CD4-positive, alpha-beta T cell (primary cell): ENCODE results near the gene PDK2. TPM values are rescaled to one million over a fixed set of nuclear protein-coding genes. Genes with fewer than 3 reads are reported as not detected.

Experiments
- ATAC-seq: fragments of 200-7000 bp; cut with Tn5 transposase; one replicate; pipeline ENCODE4 v1.10.0; 2022; ENCODE audit warnings: mild to moderate bottlenecking; ENCODE audit not compliant: poor library complexity
- CTCF ChIA-PET: fragments of 350-600 bp; sonication (Branson Sonifier 250); formaldehyde crosslinking; loops from one replicate; lab custom pipeline; 2021; ENCODE audit warnings: antibody characterized with exemption, inconsistent platforms; lab: Charles Lee
- POLR2A ChIA-PET: fragments of 350-600 bp; sonication (Branson Sonifier 250); formaldehyde crosslinking; loops from one replicate; lab custom pipeline; 2021; ENCODE audit warnings: antibody characterized with exemption, inconsistent platforms; lab: Charles Lee
- DNase-seq, 14 experiments: peaks; one replicate each; pipeline ENCODE4 v3.0.0-alpha.2; 2013 to 2020; ENCODE audit warnings: mixed read lengths in 2 of 14
- H3K27ac ChIP-seq, 2 donors: one replicate each; pipeline versions ENCODE4 v1.5.1 to v1.7.0; 2013; ENCODE audit warnings: low read length in 2 of 2, low read depth in 1 of 2, mild to moderate bottlenecking in 1 of 2
- H3K27me3 ChIP-seq, 2 experiments: 1 replicate in 1 of 2; 2 replicates in 1 of 2; pipeline versions ENCODE4 v1.6.1 to v1.7.0; 2013; ENCODE audit warnings: low read length in 2 of 2, control low read depth in 1 of 2, mild to moderate bottlenecking in 1 of 2, moderate library complexity in 1 of 2; ENCODE audit not compliant: insufficient read depth in 2 of 2, control insufficient read depth in 1 of 2
- H3K36me3 ChIP-seq: one replicate; pipeline ENCODE4 v1.6.1; 2013; ENCODE audit warnings: low read length, control low read depth; ENCODE audit not compliant: insufficient read depth
- H3K4me1 ChIP-seq: one replicate; pipeline ENCODE4 v1.6.1; 2013; ENCODE audit warnings: low read length, control low read depth; ENCODE audit not compliant: insufficient read depth
- H3K4me3 ChIP-seq: one replicate; pipeline ENCODE4 v1.5.1; 2013; ENCODE audit warnings: mild to moderate bottlenecking, low read length, moderate library complexity
- H3K9me3 ChIP-seq, 2 experiments: 1 replicate in 1 of 2; 2 replicates in 1 of 2; pipeline versions ENCODE4 v1.6.1 to v1.7.0; 2013; ENCODE audit warnings: low read length in 2 of 2, mild to moderate bottlenecking in 2 of 2, control low read depth in 1 of 2, moderate library complexity in 1 of 2; ENCODE audit not compliant: control insufficient read depth in 1 of 2, insufficient read depth in 1 of 2
- H3K27ac Mint-ChIP-seq: one replicate; pipeline ENCODE4 v1.8.0; 2020; ENCODE audit warnings: mixed read lengths
- H3K27me3 Mint-ChIP-seq: one replicate; pipeline ENCODE4 v1.8.0; 2021; ENCODE audit warnings: mixed read lengths
- H3K36me3 Mint-ChIP-seq: one replicate; pipeline ENCODE4 v1.8.0; 2021; ENCODE audit warnings: low read depth, mixed read lengths
- H3K4me1 Mint-ChIP-seq: one replicate; pipeline ENCODE4 v1.8.0; 2021; ENCODE audit warnings: low read depth, mixed read lengths
- H3K4me3 Mint-ChIP-seq: one replicate; pipeline ENCODE4 v1.8.0; 2020; ENCODE audit warnings: mild to moderate bottlenecking, mixed read lengths
- H3K9me3 Mint-ChIP-seq: one replicate; pipeline ENCODE4 v1.8.0; 2020; ENCODE audit warnings: mixed read lengths
- CTCF ChIP-seq: fragments of 200-600 bp; IDR thresholded peaks from one replicate; pipeline ENCODE4 v1.8.0; 2022; ENCODE audit warnings: antibody characterized with exemption, mild to moderate bottlenecking
- intact Hi-C, 2 experiments: fragments of 100-400 bp; cut with DNase I in 1 of 2; cut with micrococcal nuclease in 1 of 2; formaldehyde crosslinking; loops; one replicate each; pipeline versions ENCODE4 v1.15.1 to v1.9.0; 2023 to 2025; cut with DNase I, micrococcal nuclease
- total RNA-seq, 174 experiments: library from RNA in 2 of 174; stranded (reverse) in 2 of 174; gene quantifications; one replicate each; pipeline ENCODE4 v1.2.3 and lab custom pipeline; 2021 to 2026

PDK2 gene
- total RNA-seq, 2 experiments from 2014 or later = 8.7 to 10.1 TPM

GRCh38 chr17:50065056-50065455, 30.1 kb upstream of the PDK2 start:
- Mint-ChIP-seq H3K36me3 (peaks cover 9% of the 10 kb centered on the region), H3K4me3 (no peak overlapping the region), H3K27ac (no peak overlapping the region), H3K27me3 (no peaks in the 10 kb centered on the region), H3K4me1 (no peaks in the 10 kb centered on the region), H3K9me3 (no peaks in the 10 kb centered on the region)
- no peaks in the 10 kb centered on the region for H3K9me3 ChIP-seq
- H3K4me3 ChIP-seq = no peak overlapping the region
- H3K27me3 ChIP-seq = no peaks in the 10 kb centered on the region
- DNase-seq (no peak), ATAC-seq (no peak)
- CTCF ChIA-PET = interaction anchor here (0.7 kb wide), 1 partner anchor 620 kb away, joined by 3 read pairs; no protein-coding TSS in a partner anchor
- no peak for TF ChIP-seq CTCF
- no peak overlapping the region for H3K27ac ChIP-seq
- H3K4me1 ChIP-seq = no peaks in the 10 kb centered on the region
- POLR2A ChIA-PET = no interaction called here
- intact Hi-C loops = no loop called here
- H3K36me3 ChIP-seq = no peaks in the 10 kb centered on the region

GRCh38 chr17:50066995-50067394, 28.2 kb upstream of the PDK2 start:
- TF ChIP-seq CTCF = no peak
- CTCF ChIA-PET = no interaction called here
- intact Hi-C loops = no loop called here
- Mint-ChIP-seq H3K4me3 (no peak overlapping the region), H3K27ac (no peak overlapping the region), H3K36me3 (peaks cover 18% of the 10 kb centered on the region), H3K27me3 (no peaks in the 10 kb centered on the region), H3K4me1 (no peaks in the 10 kb centered on the region), H3K9me3 (no peaks in the 10 kb centered on the region)
- ATAC-seq = no peak
- peaks cover 3% of the 10 kb centered on the region for H3K36me3 ChIP-seq
- H3K27me3 ChIP-seq = no peaks in the 10 kb centered on the region
- H3K9me3 ChIP-seq = peaks cover 0 to 8% of the 10 kb centered on the region in 2 experiments
- H3K27ac ChIP-seq = no peak overlapping the region
- H3K4me1 ChIP-seq = no peaks in the 10 kb centered on the region
- POLR2A ChIA-PET = interaction anchor here (0.6 to 1.4 kb wide), 3 partner anchors 10 to 37 kb away, joined by 3 to 5 read pairs (median 3); partner anchors contain the start of gene ITGA3
- no peak for DNase-seq
- no peak overlapping the region for H3K4me3 ChIP-seq

GRCh38 chr17:50067996-50068395, 27.2 kb upstream of the PDK2 start:
- POLR2A ChIA-PET = interaction anchor here (1.4 kb wide), 1 partner anchor 11 kb away, joined by 5 read pairs; the partner anchor contains the start of gene ITGA3
- CTCF ChIA-PET = interaction anchor here (0.9 kb wide), 1 partner anchor 20 kb away, joined by 5 read pairs; no protein-coding TSS in a partner anchor
- H3K4me1 Mint-ChIP-seq = no peaks in the 10 kb centered on the region
- H3K4me1 ChIP-seq = no peaks in the 10 kb centered on the region
- no peak overlapping the region for H3K4me3 Mint-ChIP-seq
- DNase-seq (no peak), ATAC-seq (no peak)
- H3K27me3 ChIP-seq = no peaks in the 10 kb centered on the region
- intact Hi-C loops = no loop called here
- peaks cover 18% of the 10 kb centered on the region for H3K36me3 Mint-ChIP-seq
- H3K9me3 Mint-ChIP-seq = no peaks in the 10 kb centered on the region
- peaks cover 0 to 8% of the 10 kb centered on the region in 2 experiments for H3K9me3 ChIP-seq
- H3K36me3 ChIP-seq = peaks cover 3% of the 10 kb centered on the region
- TF ChIP-seq CTCF = no peak
- no peaks in the 10 kb centered on the region for H3K27me3 Mint-ChIP-seq
- H3K27ac ChIP-seq = no peak overlapping the region
- no peak overlapping the region for H3K27ac Mint-ChIP-seq
- no peak overlapping the region for H3K4me3 ChIP-seq
